Cardiac fibroblast (primary cell): ENCODE data around the gene DCTPP1.

Experiments used
- DNase-seq, 2 donors: peaks; one replicate each; pipeline versions ENCODE4 v3.0.0 to v3.0.0-alpha.2; 2010; ENCODE audit warnings: low read depth in 2 of 2
- H3K4me3 ChIP-seq, 2 donors: replicated peaks in 1 of 2; 1 replicate in 1 of 2; 2 replicates in 1 of 2; pipeline ENCODE4 v1.5.1; 2011; ENCODE audit warnings: low read depth in 2 of 2, low read length in 2 of 2, mild to moderate bottlenecking in 2 of 2, moderate library complexity in 1 of 2
- TF ChIP-seq, protein P1 (sequence below): IDR thresholded peaks from one replicate; pipeline ENCODE4 v1.5.1; 2011; ENCODE audit warnings: low read depth, mild to moderate bottlenecking, low read length, inconsistent platforms

Gene DCTPP1

DNA sequence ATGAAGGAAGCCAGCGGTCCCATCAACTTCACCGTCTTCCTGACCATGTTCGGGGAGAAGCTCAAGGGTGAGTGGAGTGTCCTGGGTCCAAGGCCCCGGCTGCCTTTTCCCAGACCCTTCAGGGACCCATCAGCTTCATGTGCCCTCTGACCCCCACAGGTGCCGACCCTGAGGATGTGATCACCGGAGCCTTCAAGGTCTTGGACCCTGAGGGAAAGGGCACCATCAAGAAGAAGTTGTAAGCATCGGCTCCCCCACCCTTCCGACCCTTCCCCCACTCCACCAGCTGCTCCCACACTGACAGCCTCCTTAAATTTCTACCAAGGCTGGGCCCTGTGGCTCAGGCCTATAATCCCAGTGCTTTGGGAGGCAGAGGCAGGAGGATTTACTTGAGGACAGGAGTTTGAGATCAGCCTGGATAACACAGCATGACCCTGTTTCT lies 53.3 kb downstream of the DCTPP1 start:
- TF ChIP-seq, protein P1, sequence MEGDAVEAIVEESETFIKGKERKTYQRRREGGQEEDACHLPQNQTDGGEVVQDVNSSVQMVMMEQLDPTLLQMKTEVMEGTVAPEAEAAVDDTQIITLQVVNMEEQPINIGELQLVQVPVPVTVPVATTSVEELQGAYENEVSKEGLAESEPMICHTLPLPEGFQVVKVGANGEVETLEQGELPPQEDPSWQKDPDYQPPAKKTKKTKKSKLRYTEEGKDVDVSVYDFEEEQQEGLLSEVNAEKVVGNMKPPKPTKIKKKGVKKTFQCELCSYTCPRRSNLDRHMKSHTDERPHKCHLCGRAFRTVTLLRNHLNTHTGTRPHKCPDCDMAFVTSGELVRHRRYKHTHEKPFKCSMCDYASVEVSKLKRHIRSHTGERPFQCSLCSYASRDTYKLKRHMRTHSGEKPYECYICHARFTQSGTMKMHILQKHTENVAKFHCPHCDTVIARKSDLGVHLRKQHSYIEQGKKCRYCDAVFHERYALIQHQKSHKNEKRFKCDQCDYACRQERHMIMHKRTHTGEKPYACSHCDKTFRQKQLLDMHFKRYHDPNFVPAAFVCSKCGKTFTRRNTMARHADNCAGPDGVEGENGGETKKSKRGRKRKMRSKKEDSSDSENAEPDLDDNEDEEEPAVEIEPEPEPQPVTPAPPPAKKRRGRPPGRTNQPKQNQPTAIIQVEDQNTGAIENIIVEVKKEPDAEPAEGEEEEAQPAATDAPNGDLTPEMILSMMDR = no peak
- no peak for DNase-seq
- H3K4me3 ChIP-seq = no peak overlapping the region

DNA sequence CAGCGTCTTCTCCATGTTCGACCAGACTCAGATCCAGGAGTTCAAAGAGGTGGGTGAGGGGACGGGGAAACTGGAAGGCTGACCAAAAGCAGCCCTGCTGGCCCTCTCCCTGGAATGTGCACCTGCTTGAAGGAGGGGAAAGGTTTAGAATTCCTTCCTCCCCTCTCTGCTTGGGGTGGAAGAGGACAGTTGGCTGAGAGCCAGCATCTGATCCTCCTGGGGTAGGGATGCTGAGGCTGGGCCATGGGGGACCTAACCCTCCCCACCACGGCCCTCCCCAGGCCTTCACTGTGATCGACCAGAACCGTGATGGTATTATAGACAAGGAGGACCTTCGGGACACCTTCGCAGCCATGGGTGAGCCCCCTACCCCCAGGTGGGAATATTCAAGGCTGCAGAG lies 54.0 kb downstream of the DCTPP1 start:
- TF ChIP-seq, protein P1 = no peak
- DNase-seq = no peak

DNA sequence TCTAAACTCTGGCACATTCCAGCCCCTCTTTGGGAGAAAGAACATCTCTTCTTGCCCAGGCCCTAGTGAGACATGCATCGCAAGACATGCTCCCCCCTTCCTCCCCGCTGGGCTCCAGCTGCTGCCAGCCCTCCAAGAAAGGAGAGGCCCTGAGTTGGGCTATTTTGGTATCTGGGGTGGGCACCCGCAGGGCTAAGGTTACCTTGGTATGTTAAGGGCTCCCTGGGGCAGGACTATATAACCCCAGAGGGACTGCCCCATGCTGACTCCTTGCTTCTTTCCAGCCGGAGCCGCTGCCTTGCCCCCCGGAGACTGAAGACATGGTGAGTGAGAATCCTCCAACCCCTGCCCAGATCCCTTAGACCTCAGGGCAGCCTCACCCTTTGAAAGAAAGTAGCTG lies 55.3 kb downstream of the DCTPP1 start, which contains the start of gene MYL11:
Gene MYL11, plus strand, starts transcription at position 265 of the 400 bp plus-strand sequence. Its CDS starts 56 bp downstream, at position 321.
- H3K4me3 ChIP-seq = no peak within 1 kb of the TSS
- no peak for DNase-seq
- TF ChIP-seq, protein P1 = no peak

More for the DNA sequence above, 54.0 kb downstream of the DCTPP1 start:
- H3K4me3 ChIP-seq = no peak overlapping the region
